ENCODE measurements around the gene LMAN2.
A peak's percentile ranks its signal among the peaks of the same experiment; 100 is the strongest.

LMAN2 gene

GRCh38 chr5:177338251-177339106 is 13.0 kb downstream of the LMAN2 start:
- TF ChIP-seq CTCF (IDR thresholded peaks at IDR 0.05; ENCODE audit: low read depth, low read length) = no peak
- DNase-seq (ENCODE audit: extremely low read depth, low read depth) = no peak

GRCh38 chr5:177336603-177337494 is 14.6 kb downstream of the LMAN2 start:
- TF ChIP-seq CTCF (IDR thresholded peaks at IDR 0.05; ENCODE audit: low read depth, low read length) = no peak
- DNase-seq (ENCODE audit: extremely low read depth, low read depth) = no peak

- DNase-seq (ENCODE audit: extremely low read depth, low read depth) = no peak
- peak; percentile 10 for TF ChIP-seq CTCF (IDR thresholded peaks at IDR 0.05; ENCODE audit: low read depth, low read length)
Observed at GRCh38 chr5:177336112-177336511, 15.4 kb downstream of the LMAN2 start.

GRCh38 chr5:177335701-177336065 is 15.8 kb downstream of the LMAN2 start:
- TF ChIP-seq CTCF (IDR thresholded peaks at IDR 0.05; ENCODE audit: low read depth, low read length) = no peak
- no peak for DNase-seq (ENCODE audit: extremely low read depth, low read depth)

GRCh38 chr5:177334781-177335700 is 16.4 kb downstream of the LMAN2 start:
- no peak for TF ChIP-seq CTCF (IDR thresholded peaks at IDR 0.05; ENCODE audit: low read depth, low read length)
- DNase-seq (ENCODE audit: extremely low read depth, low read depth) = no peak

- no peak for TF ChIP-seq CTCF (IDR thresholded peaks at IDR 0.05; ENCODE audit: low read depth, low read length)
- no peak for DNase-seq (ENCODE audit: extremely low read depth, low read depth)
Observed at GRCh38 chr5:177334155-177334551, 17.3 kb downstream of the LMAN2 start.

Data from AG09319 (cell line).